K562 (cell line): ENCODE results near the gene EBF4. TPM values are rescaled to one million over a fixed set of nuclear protein-coding genes. Genes with fewer than 3 reads are reported as not detected.

ENCODE experiments used
- ATAC-seq: fragments of 200-7000 bp; cut with Tn5 transposase; 3 replicates; pipeline ENCODE4 v1.9.1; 2020; ENCODE audit warnings: moderate library complexity
- BruUV-seq: library from RNA; stranded (reverse); fragments of 400-500 nt; replicated peaks from 2 replicates; lab custom pipeline; 2021; lab: Mats Ljungman, UMichigan
- CTCF ChIA-PET: fragments of 300-600 bp; formaldehyde crosslinking; extraction: SDS; loops from one replicate; lab custom pipeline; 2021; ENCODE audit warnings: low intra/inter-chr PET ratio; lab: Yijun Ruan, JAX
- POLR2A ChIA-PET: fragments of 300-600, 350-650 bp; sonication (Branson Sonifier 250); formaldehyde crosslinking; extraction: SDS; loops from one replicate; lab custom pipeline; 2021; ENCODE audit warnings: antibody characterized with exemption, inconsistent platforms; lab: Yijun Ruan, JAX
- DNase-seq, 4 experiments: peaks; one replicate each; pipeline versions ENCODE4 v3.0.0 to v3.0.0-alpha.2; 2011 to 2018; ENCODE audit warnings: low spot score in 3 of 4, mixed read lengths in 3 of 4; ENCODE audit errors: extremely low read depth in 1 of 4
- FAIRE-seq: peaks from 2 replicates; lab custom pipeline; 2011; peaks lifted over from hg19 to GRCh38; lab: Jason Lieb, UNC
- H2AFZ ChIP-seq: 2 replicates; pipeline ENCODE4 v1.6.0; 2011; ENCODE audit warnings: low read depth, low read length, control low read depth, inconsistent platforms
- H3K27ac ChIP-seq: fragments of 200-600 bp; 3 replicates; pipeline ENCODE4 v1.8.0; 2011; ENCODE audit warnings: low read depth, mild to moderate bottlenecking, control low read depth, inconsistent platforms, low read length, moderate library complexity, mixed read lengths; ENCODE audit errors: extremely low read depth
- H3K27me3 ChIP-seq, 2 experiments: fragments of 300-600 bp in 1 of 2; 2 replicates in 1 of 2; 3 replicates in 1 of 2; pipeline versions ENCODE4 v1.6.0 to v1.8.0; 2011; ENCODE audit warnings: inconsistent platforms in 2 of 2, low read length in 2 of 2, mild to moderate bottlenecking in 1 of 2, mixed read lengths in 1 of 2, moderate library complexity in 1 of 2; ENCODE audit not compliant: control insufficient read depth in 2 of 2, insufficient read depth in 2 of 2
- H3K36me3 ChIP-seq: fragments of 300-600 bp; 3 replicates; pipeline ENCODE4 v1.8.0; 2011; ENCODE audit warnings: mild to moderate bottlenecking, low read length, inconsistent platforms; ENCODE audit not compliant: control insufficient read depth, insufficient read depth
- H3K4me1 ChIP-seq, 2 experiments: fragments of 200-600 bp in 1 of 2; replicated peaks in 1 of 2; 2 replicates in 1 of 2; 3 replicates in 1 of 2; pipeline versions ENCODE4 v1.5.1 to v1.8.0; 2011; ENCODE audit warnings: inconsistent platforms in 2 of 2, low read length in 2 of 2, mild to moderate bottlenecking in 1 of 2, mixed read lengths in 1 of 2, moderate library complexity in 1 of 2; ENCODE audit not compliant: control insufficient read depth in 2 of 2, insufficient read depth in 2 of 2
- H3K4me2 ChIP-seq: 2 replicates; pipeline ENCODE4 v1.6.1; 2011; ENCODE audit warnings: low read length, control low read depth, inconsistent platforms, mixed read lengths; ENCODE audit not compliant: insufficient read depth
- H3K4me3 ChIP-seq: fragments of 200-600 bp; sonication (generic), shearing (Covaris generic); 2 replicates; pipeline ENCODE4 v1.5.1; 2016; ENCODE audit warnings: control low read depth, inconsistent platforms
- H3K79me2 ChIP-seq: fragments of 200-600 bp; 3 replicates; pipeline ENCODE4 v1.8.0; 2011; ENCODE audit warnings: low read length, inconsistent platforms; ENCODE audit not compliant: control insufficient read depth, insufficient read depth
- H3K9ac ChIP-seq, 2 experiments: 2 replicates each; pipeline versions ENCODE4 v1.6.0 to v1.6.1; 2011; ENCODE audit warnings: low read depth in 2 of 2, low read length in 2 of 2, control low read depth in 1 of 2, inconsistent platforms in 1 of 2, mild to moderate bottlenecking in 1 of 2, mixed read lengths in 1 of 2; ENCODE audit not compliant: insufficient read depth in 1 of 2
- H3K9me1 ChIP-seq: one replicate; pipeline ENCODE4 v1.6.0; 2011; ENCODE audit warnings: inconsistent platforms, mild to moderate bottlenecking, low read length, moderate library complexity; ENCODE audit not compliant: control insufficient read depth, insufficient read depth
- H3K9me3 ChIP-seq: replicated peaks from 2 replicates; pipeline ENCODE4 v1.5.1; 2011; ENCODE audit warnings: low read depth, low read length, inconsistent platforms; ENCODE audit not compliant: control insufficient read depth, insufficient read depth
- H4K20me1 ChIP-seq: replicated peaks from 2 replicates; pipeline ENCODE4 v1.6.1; 2011; ENCODE audit warnings: low read length, inconsistent platforms, mixed read lengths; ENCODE audit not compliant: control insufficient read depth, insufficient read depth
- C11orf30 ChIP-seq: fragments of 450-650 bp; IDR thresholded peaks from 2 replicates; pipeline ENCODE4 v1.6.1; 2016; ENCODE audit warnings: low read depth, mild to moderate bottlenecking
- DEAF1 ChIP-seq: fragments of 450-650 bp; formaldehyde crosslinking; IDR thresholded peaks from 2 replicates; pipeline ENCODE4 v1.4.0; 2020; ENCODE audit warnings: mild to moderate bottlenecking, moderate library complexity
- EP300 ChIP-seq: IDR thresholded peaks from 2 replicates; pipeline ENCODE4 v1.6.1; 2012; ENCODE audit warnings: low read length, improper control_type of control experiment
- ETV5 ChIP-seq: sonication (generic); formaldehyde crosslinking; IDR thresholded peaks from 2 replicates; pipeline ENCODE4 v1.4.0; 2020; ENCODE audit warnings: low read depth, mild to moderate bottlenecking, missing genetic modification reagents
- GTF2A2 ChIP-seq: IDR thresholded peaks from 2 replicates; pipeline ENCODE4 v1.6.1; 2016; ENCODE audit warnings: mild to moderate bottlenecking, missing genetic modification characterization, missing compliant biosample characterization
- HDAC2 ChIP-seq: fragments of 450-650 bp; IDR thresholded peaks from 2 replicates; pipeline ENCODE4 v1.6.1; 2016; ENCODE audit warnings: mild to moderate bottlenecking
- KLF1 ChIP-seq: fragments of 450-650 bp; IDR thresholded peaks from 2 replicates; pipeline ENCODE4 v1.6.1; 2016; ENCODE audit warnings: missing genetic modification characterization, missing compliant biosample characterization
- MBD1 ChIP-seq: fragments of 250-450 bp; sonication (Bioruptor Pico); IDR thresholded peaks from 2 replicates; pipeline ENCODE4 v1.8.0; 2022; ENCODE audit warnings: inconsistent platforms
- MTF1 ChIP-seq: fragments of 250-450 bp; sonication (Bioruptor Pico); IDR thresholded peaks from 2 replicates; pipeline ENCODE4 v1.9.0; 2021; ENCODE audit warnings: moderate library complexity, mild to moderate bottlenecking, inconsistent platforms, borderline replicate concordance
- NBN ChIP-seq: fragments of 450-650 bp; IDR thresholded peaks from 2 replicates; pipeline ENCODE4 v1.6.1; 2016; ENCODE audit warnings: low read depth, mild to moderate bottlenecking
- NKRF ChIP-seq: fragments of 450-650 bp; IDR thresholded peaks from 2 replicates; pipeline ENCODE4 v1.6.1; 2016; ENCODE audit warnings: borderline replicate concordance
- OTX1 ChIP-seq: fragments of 450-650 bp; formaldehyde crosslinking; IDR thresholded peaks from 2 replicates; pipeline ENCODE4 v1.4.0; 2022; ENCODE audit warnings: mild to moderate bottlenecking
- ZBTB8A ChIP-seq: fragments of 450-650 bp; IDR thresholded peaks from 2 replicates; pipeline ENCODE4 v1.6.1; 2018; ENCODE audit warnings: mild to moderate bottlenecking, moderate library complexity; ENCODE audit not compliant: partially characterized antibody
- ZKSCAN1 ChIP-seq: fragments of 150-350 bp; IDR thresholded peaks from 2 replicates; pipeline ENCODE4 v1.6.1; 2016; ENCODE audit warnings: low read depth, low read length
- WGBS: fragments of 100-300 bp; shearing (Covaris generic); methylation state at CpG from one replicate; pipeline ENCODE4 v1.1.6; 2016; ENCODE audit warnings: low coverage, mixed read lengths; ENCODE audit not compliant: insufficient coverage; ENCODE audit errors: missing lambda C conversion rate; 5-methylcytosine and 5-hydroxymethylcytosine counted together
- in situ Hi-C: fragments of 300-500 bp; cut with MboI; formaldehyde crosslinking; loops from 4 replicates; pipeline ENCODE4 v1.15.0; 2018; ENCODE audit warnings: inconsistent platforms, mixed read lengths
- intact Hi-C: fragments of 100-400 bp; cut with micrococcal nuclease; formaldehyde crosslinking; loops from 2 replicates; pipeline ENCODE4 v1.14.2; 2022
- polyA plus RNA-seq, 8 experiments: library from polyadenylated mRNA; depleted of rRNA in 4 of 8; stranded (reverse) in 5 of 8; unstranded in 3 of 8; fragments of >200 nt; fragmentation: Nextera tagmentation in 2 of 8; fragmentation: Illumina TruSeq in 1 of 8; extraction: Ambion mirVana in 2 of 8; extraction: Trizol in 1 of 8; gene quantifications; 2 replicates each; pipeline versions ENCODE4 v1.2.1 to v1.2.3, GENCODE V29; 2011 to 2014; ENCODE audit warnings: inconsistent platforms in 1 of 8, missing spikeins in 1 of 8
- total RNA-seq, 7 experiments: library from RNA; depleted of rRNA in 6 of 7; stranded (reverse); fragments of >200 nt in 6 of 7; fragmentation: Illumina TruSeq in 2 of 7; extraction: Trizol in 2 of 7; gene quantifications; 2 replicates each; pipeline versions ENCODE4 v1.2.1 to v1.2.3, GENCODE V29; 2011 to 2021; ENCODE audit warnings: low replicate concordance in 1 of 7
- TF ChIP-seq, protein P1 (sequence below), 2 experiments: IDR thresholded peaks; 2 replicates each; pipeline ENCODE4 v1.6.1; 2011; ENCODE audit warnings: borderline replicate concordance in 1 of 2, control low read depth in 1 of 2, low read depth in 1 of 2, low read length in 1 of 2, mild to moderate bottlenecking in 1 of 2, mixed read lengths in 1 of 2, moderate library complexity in 1 of 2; ENCODE audit not compliant: insufficient read depth in 1 of 2, insufficient read length in 1 of 2, poor library complexity in 1 of 2, severe bottlenecking in 1 of 2; ENCODE audit errors: extremely low read depth in 1 of 2
- TF ChIP-seq, protein P2 (sequence below), 2 experiments: fragments of 450-650 bp in 1 of 2; sonication (generic) in 1 of 2; formaldehyde crosslinking; conservative IDR thresholded peaks; 2 replicates each; pipeline versions ENCODE4 v1.4.0 to v1.8.1; 2020 to 2022; ENCODE audit warnings: mild to moderate bottlenecking in 1 of 2, missing genetic modification reagents in 1 of 2

Gene EBF4
- total and polyA plus RNA-seq, 9 of the 15 experiments (the other 6 are each of a cell fraction or from before 2014, with no cell fraction given), result 0.09 TPM; not detected in 8

DNA sequence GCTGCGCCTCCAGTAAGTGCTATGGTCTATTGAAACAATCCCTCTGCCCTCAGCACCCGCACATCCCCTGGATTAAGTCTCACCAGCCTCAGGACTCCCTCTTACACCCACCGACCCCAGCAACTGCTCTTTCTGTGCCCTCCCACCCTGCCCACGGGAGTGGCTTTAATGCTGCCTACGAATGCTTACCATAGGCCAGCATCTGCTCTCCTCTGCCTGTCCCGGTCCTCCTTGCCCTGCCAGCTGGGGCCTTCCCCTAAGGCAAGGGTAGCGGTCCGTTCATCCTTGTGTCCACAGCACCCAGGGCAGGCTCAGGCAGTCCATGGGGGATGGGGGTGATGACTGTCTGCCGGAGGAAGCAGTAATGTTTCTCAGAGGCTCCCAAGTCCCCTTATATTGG lies 4.1 kb downstream of the EBF4 start:
- Histone ChIP-seq H3K4me2 (no peak overlapping the region), H3K9ac (no peak overlapping the region), H3K79me2 (no peaks in the 10 kb centered on the region), H3K9me3 (no peaks in the 10 kb centered on the region), H4K20me1 (no peaks in the 10 kb centered on the region; the same call in 1 of the 2 replicates), H3K27me3 (peaks cover 11 to 64% of the 10 kb centered on the region in 2 experiments; a peak in 4 of 5 replicates), H3K4me1 (peaks cover 0 to 19% of the 10 kb centered on the region in 2 experiments; a peak in 2 of 5 replicates), H3K36me3 (no peaks in the 10 kb centered on the region), H2AFZ (no peak overlapping the region), H3K9me1 (no peaks in the 10 kb centered on the region), H3K4me3 (no peak overlapping the region), H3K27ac (no peak overlapping the region)
- in situ Hi-C loops (no loop called here), intact Hi-C loops (no loop called here)
- no TSS peak for BruUV-seq
- 11% methylated on average over 6 of the region's 9 CpGs for WGBS
- ATAC-seq (no peak), FAIRE-seq (no peak), DNase-seq (no peak)
- ChIA-PET POLR2A (no interaction called here), CTCF (no interaction called here)
- TF ChIP-seq C11orf30 (no peak), MTF1 (CRISPR knock-in tag) (no peak), NKRF (no peak), DEAF1 (CRISPR knock-in tag) (no peak), OTX1 (CRISPR knock-in tag) (no peak), MBD1 (CRISPR knock-in tag) (no peak), HDAC2 (no peak), ETV5 (no peak), ZBTB8A (no peak), EP300 (no peak), KLF1 (tag) (no peak), ZKSCAN1 (no peak), NBN (no peak), GTF2A2 (no peak)
- TF ChIP-seq, protein P1, sequence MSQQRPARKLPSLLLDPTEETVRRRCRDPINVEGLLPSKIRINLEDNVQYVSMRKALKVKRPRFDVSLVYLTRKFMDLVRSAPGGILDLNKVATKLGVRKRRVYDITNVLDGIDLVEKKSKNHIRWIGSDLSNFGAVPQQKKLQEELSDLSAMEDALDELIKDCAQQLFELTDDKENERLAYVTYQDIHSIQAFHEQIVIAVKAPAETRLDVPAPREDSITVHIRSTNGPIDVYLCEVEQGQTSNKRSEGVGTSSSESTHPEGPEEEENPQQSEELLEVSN (IDR thresholded peaks at IDR 0.05; ENCODE audit: borderline replicate concordance in 1 of 2, extremely low read depth in 1 of 2, insufficient read depth in 1 of 2, insufficient read length in 1 of 2, low read depth in 1 of 2, low read length in 1 of 2, poor library complexity in 1 of 2, severe bottlenecking in 1 of 2), result no peak
- TF ChIP-seq, protein P2, sequence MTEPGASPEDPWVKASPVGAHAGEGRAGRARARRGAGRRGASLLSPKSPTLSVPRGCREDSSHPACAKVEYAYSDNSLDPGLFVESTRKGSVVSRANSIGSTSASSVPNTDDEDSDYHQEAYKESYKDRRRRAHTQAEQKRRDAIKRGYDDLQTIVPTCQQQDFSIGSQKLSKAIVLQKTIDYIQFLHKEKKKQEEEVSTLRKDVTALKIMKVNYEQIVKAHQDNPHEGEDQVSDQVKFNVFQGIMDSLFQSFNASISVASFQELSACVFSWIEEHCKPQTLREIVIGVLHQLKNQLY (CRISPR knock-in tag; conservative IDR thresholded peaks at IDR 0.05), result no peak
